Ishikawa (cell line): ENCODE data around the gene FRMPD4.

Experiments
- CEBPB ChIP-seq: IDR thresholded peaks from 2 replicates; pipeline ENCODE4 v1.6.1; 2012
- CREB1 ChIP-seq: IDR thresholded peaks from 2 replicates; pipeline ENCODE4 v1.6.1; 2012; ENCODE audit warnings: low read depth
- EGR1 ChIP-seq: IDR thresholded peaks from 2 replicates; pipeline ENCODE4 v1.6.1; 2012
- EP300 ChIP-seq: IDR thresholded peaks from 2 replicates; pipeline ENCODE4 v1.6.1; 2012; ENCODE audit warnings: borderline replicate concordance
- FOXM1 ChIP-seq: IDR thresholded peaks from 2 replicates; pipeline ENCODE4 v1.6.1; 2012; ENCODE audit warnings: low read depth, borderline replicate concordance
- NFIC ChIP-seq: IDR thresholded peaks from 2 replicates; pipeline ENCODE4 v1.6.1; 2012
- RAD21 ChIP-seq: IDR thresholded peaks from 2 replicates; pipeline ENCODE4 v1.6.1; 2012; ENCODE audit warnings: low read depth
- TCF12 ChIP-seq: IDR thresholded peaks from 2 replicates; pipeline ENCODE4 v1.6.1; 2012; ENCODE audit warnings: low read depth
- TEAD4 ChIP-seq: IDR thresholded peaks from 2 replicates; pipeline ENCODE4 v1.6.1; 2012
- YY1 ChIP-seq: IDR thresholded peaks from 2 replicates; pipeline ENCODE4 v1.6.1; 2012; ENCODE audit warnings: low read depth
- TF ChIP-seq, protein P1 (sequence below): IDR thresholded peaks from 2 replicates; pipeline ENCODE4 v1.6.1; 2012
- TF ChIP-seq, protein P2 (sequence below): IDR thresholded peaks from 2 replicates; pipeline ENCODE4 v1.6.1; 2012; ENCODE audit warnings: low read depth, mild to moderate bottlenecking
- TF ChIP-seq, protein P3 (sequence below): IDR thresholded peaks from 2 replicates; pipeline ENCODE4 v1.6.1; 2012

The FRMPD4 gene

DNA sequence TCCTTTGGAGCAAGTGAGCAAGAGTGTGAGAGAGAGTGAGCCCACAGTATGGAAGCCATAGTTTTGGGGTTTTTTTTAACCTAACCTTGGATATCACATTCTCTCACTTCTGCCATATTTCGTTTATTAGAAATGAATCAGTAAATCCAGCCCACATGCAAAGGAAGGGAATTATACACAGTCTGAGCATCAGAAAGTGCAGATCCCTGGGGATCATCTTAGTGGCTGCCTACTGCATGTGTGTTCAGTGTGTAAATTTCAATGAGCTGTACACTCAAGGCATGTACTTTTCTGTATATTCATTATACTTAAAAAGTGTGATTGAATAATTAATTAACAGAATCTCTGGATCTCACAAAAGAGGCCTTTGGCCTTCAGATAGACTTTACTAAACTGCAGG, 519.2 kb downstream of the FRMPD4 start:
- TF ChIP-seq, protein P1, sequence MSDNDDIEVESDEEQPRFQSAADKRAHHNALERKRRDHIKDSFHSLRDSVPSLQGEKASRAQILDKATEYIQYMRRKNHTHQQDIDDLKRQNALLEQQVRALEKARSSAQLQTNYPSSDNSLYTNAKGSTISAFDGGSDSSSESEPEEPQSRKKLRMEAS = no peak
- TF ChIP-seq EGR1 = no peak
- no peak for TF ChIP-seq YY1
- TF ChIP-seq CEBPB = no peak
- TF ChIP-seq, protein P2, sequence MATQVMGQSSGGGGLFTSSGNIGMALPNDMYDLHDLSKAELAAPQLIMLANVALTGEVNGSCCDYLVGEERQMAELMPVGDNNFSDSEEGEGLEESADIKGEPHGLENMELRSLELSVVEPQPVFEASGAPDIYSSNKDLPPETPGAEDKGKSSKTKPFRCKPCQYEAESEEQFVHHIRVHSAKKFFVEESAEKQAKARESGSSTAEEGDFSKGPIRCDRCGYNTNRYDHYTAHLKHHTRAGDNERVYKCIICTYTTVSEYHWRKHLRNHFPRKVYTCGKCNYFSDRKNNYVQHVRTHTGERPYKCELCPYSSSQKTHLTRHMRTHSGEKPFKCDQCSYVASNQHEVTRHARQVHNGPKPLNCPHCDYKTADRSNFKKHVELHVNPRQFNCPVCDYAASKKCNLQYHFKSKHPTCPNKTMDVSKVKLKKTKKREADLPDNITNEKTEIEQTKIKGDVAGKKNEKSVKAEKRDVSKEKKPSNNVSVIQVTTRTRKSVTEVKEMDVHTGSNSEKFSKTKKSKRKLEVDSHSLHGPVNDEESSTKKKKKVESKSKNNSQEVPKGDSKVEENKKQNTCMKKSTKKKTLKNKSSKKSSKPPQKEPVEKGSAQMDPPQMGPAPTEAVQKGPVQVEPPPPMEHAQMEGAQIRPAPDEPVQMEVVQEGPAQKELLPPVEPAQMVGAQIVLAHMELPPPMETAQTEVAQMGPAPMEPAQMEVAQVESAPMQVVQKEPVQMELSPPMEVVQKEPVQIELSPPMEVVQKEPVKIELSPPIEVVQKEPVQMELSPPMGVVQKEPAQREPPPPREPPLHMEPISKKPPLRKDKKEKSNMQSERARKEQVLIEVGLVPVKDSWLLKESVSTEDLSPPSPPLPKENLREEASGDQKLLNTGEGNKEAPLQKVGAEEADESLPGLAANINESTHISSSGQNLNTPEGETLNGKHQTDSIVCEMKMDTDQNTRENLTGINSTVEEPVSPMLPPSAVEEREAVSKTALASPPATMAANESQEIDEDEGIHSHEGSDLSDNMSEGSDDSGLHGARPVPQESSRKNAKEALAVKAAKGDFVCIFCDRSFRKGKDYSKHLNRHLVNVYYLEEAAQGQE = no peak

DNA sequence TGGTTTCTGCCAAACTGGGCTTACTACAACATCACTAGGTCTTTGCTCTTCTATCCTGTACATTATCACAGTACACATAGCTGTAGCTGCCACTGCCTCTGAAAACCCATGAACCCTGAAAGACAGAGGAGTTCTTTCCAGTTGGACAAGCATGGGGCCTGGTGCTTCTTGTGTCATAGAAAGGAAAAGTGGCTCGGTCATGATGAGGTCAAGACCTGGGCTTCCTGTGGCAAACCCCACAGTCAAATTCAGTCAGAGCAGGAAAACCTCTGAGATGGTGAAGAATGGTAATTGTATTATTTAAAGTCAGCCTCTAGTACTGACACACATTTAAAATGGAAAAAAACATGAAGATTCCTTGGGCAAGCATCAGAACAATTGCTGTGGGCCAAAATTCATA, 519.6 kb downstream of the FRMPD4 start:
- TF ChIP-seq, protein P2 = no peak
- TF ChIP-seq TEAD4 = no peak

DNA sequence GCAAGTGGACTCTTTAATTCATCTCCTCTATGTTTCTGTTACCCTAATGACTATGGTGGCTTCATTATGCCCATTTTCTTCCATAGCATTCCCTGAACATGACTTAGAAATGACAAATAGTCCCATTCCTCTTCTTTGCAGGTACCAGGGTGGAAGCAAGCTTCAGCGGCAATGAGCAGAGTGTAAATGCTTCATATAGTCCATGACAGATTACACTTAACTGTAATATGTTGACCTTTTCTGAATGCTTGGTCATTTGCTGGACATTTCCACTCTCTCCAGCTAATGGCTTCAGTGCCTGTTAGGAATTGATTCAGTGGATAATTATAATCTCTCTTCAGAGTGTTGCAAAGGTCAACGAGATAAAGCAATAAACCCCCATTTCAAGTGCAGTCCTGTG, 523.2 kb downstream of the FRMPD4 start:
- TF ChIP-seq EP300 = no peak
- TF ChIP-seq CREB1 = no peak

DNA sequence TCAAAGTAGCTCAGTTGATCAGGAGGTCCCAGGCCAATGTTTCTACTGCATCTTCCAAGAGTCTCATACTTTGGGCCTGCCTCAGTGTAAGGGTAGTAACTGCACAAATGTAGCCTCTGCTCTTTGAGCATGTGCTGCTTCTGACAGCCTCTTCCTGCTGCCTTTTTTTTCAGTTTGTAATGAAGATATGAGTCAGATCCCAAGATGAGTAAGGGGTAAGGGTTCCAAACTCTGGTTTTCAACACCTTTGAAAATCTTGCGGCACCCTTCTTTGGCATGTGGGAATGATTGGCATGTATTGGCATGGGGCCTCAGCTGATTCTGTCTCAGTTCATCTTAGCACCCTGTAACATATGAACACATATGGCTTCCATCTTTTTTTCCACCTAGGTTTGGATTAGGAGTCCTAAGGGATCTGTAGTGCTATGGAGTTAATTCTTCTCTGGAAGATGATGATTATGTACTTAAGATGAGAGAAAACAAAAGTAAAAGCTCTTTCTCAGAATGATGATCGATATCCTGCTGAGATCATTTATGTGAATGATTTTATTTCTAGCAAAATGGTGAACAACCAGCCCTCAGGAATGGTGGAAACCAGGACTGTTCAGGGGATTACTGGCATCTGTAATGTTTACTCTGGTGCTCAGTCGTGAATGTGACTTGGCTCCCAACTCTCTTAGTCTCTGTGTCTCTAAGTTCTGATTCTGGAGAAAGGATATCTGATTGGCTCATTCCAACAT, 534.3 kb downstream of the FRMPD4 start:
- TF ChIP-seq CREB1 (no peak), EP300 (no peak), EGR1 (no peak), TEAD4 (no peak), TCF12 (no peak), FOXM1 (no peak), RAD21 (no peak)
- TF ChIP-seq, protein P1 = no peak

DNA sequence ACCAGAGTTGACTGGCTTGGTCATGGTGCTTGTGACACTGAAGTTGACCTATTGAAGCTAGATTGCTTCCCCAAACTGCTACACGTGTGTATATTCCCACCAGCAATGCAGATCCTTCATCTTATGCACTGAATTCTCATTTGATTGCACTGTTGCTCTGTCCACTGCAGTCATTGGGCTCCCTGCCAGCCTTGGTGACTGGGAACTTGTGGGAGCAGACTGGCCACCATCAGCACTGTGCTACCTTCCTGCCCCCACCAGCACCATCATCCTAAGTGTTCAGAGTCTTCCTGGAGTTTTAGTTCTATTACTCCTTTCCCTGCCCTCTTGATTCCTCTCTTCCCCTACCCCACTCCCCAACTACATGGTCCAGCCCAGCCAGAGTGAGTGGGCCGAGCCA, 535.2 kb downstream of the FRMPD4 start:
- no peak for TF ChIP-seq NFIC
- TF ChIP-seq, protein P3, sequence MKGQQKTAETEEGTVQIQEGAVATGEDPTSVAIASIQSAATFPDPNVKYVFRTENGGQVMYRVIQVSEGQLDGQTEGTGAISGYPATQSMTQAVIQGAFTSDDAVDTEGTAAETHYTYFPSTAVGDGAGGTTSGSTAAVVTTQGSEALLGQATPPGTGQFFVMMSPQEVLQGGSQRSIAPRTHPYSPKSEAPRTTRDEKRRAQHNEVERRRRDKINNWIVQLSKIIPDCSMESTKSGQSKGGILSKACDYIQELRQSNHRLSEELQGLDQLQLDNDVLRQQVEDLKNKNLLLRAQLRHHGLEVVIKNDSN = no peak
- TF ChIP-seq, protein P2 = no peak
- TF ChIP-seq, protein P1 = no peak
- TF ChIP-seq RAD21 = no peak
- no peak for TF ChIP-seq TCF12
- no peak for TF ChIP-seq EP300

DNA sequence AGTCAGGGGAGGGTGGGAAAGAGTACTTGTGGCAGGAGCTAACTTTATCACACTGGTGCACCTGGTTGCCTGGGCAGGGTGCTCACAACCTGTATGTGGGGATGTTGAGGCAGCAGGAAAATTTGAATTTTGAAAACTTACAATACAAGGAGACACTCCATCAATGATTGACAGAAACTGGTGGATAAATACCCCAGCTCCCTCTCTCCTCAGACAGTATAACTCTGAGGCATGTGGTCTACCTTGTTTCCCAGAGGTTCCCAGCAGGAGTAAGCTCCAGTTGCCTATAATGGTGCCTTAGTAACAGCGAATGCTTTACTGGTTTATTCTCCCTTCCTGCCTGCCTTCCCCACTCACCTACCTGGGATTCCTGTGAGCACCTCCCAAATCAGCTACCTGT, 541.2 kb downstream of the FRMPD4 start:
- TF ChIP-seq FOXM1 = no peak
- no peak for TF ChIP-seq RAD21
- TF ChIP-seq YY1 = no peak
- TF ChIP-seq TCF12 = no peak
- TF ChIP-seq, protein P2 = no peak
